ENCODE measurements around the gene CCDC18.

- TF ChIP-seq POLR2AphosphoS5 (IDR thresholded peaks at IDR 0.05; ENCODE audit: borderline replicate concordance, low read depth, low read length) (no peak), FOXP2 (optimal IDR thresholded peaks at IDR 0.05; ENCODE audit: control extremely low read depth, extremely low read length, insufficient read depth) (no peak)
These were observed 29.8 kb upstream of the CCDC18 start for GRCh38 chr1:93150729-93151128.

All from SK-N-MC (cell line).